Measurements from ENCODE around the gene PLA2G12A. TPM values are rescaled to one million over a fixed set of nuclear protein-coding genes. Genes with fewer than 3 reads are reported as not detected.

PLA2G12A gene
- polyA plus RNA-seq, 1 of the 3 experiments (the other 2 are of a cell fraction) = 7.9 TPM

DNA sequence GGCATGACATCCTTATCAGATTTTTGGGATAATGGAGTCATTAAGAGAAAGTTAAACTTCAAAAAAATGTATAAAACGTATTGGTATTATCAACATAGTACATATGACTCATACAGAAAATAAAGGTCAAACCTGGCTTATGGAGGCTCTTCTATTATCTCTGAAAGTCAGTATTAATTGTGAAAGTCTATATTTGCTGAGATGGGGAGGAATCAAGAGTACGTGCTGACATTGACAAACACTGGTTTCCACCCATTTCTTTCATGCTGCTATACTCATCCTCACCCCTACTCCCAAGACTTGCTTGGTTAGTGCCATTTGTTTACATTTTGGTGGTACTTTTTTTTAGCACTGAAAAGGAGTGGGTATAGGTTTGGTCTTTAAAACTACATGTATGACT, 30.8 kb upstream of the PLA2G12A start:
- Histone ChIP-seq H3K27me3 (ENCODE audit: insufficient read depth) (no peaks in the 10 kb centered on the region), H3K9ac (no peak overlapping the region), H3K4me2 (no peak overlapping the region), H3F3A (replicated peaks; ENCODE audit: insufficient read depth) (no peaks in the 10 kb centered on the region), H3K27ac (ENCODE audit: low read depth in 2 of 2, low read length in 1 of 2) (no peak overlapping the region), H3K4me1 (ENCODE audit: control insufficient read depth in 1 of 2, insufficient read depth in 2 of 2, low read depth in 1 of 2, low read length in 1 of 2) (no peaks in the 10 kb centered on the region), H2AFZ (ENCODE audit: low read depth) (no peak overlapping the region), H3K4me3 (ENCODE audit: low read depth in 2 of 2, low read length in 1 of 2) (no peak overlapping the region), H3K79me2 (ENCODE audit: insufficient read depth) (no peaks in the 10 kb centered on the region), H3K36me3 (replicated peaks in 1 of 2; ENCODE audit: control insufficient read depth in 1 of 2, insufficient read depth in 2 of 2, low read length in 1 of 2) (no peaks in the 10 kb centered on the region), H3K9me2 (no peaks in the 10 kb centered on the region), H3K9me3 (no peaks in the 10 kb centered on the region), H4K20me1 (ENCODE audit: insufficient read depth) (no peaks in the 10 kb centered on the region)
- WGBS (ENCODE audit: low lambda C conversion rate) = 34% methylated on average over 2 of the region's 2 CpGs
- ChIA-PET POLR2A (no interaction called here), CTCF (no interaction called here)
- TF ChIP-seq NRF1 (IDR thresholded peaks at IDR 0.05; ENCODE audit: low read depth, low read length) (no peak), EZH2phosphoT487 (IDR thresholded peaks at IDR 0.05; ENCODE audit: borderline replicate concordance, low read depth) (no peak), RFX5 (IDR thresholded peaks at IDR 0.05; ENCODE audit: low read length) (no peak), ELF1 (IDR thresholded peaks at IDR 0.05) (no peak), USF1 (IDR thresholded peaks at IDR 0.05; ENCODE audit: borderline replicate concordance, low read depth) (no peak), MAX (IDR thresholded peaks at IDR 0.05; ENCODE audit: low read depth) (no peak), YY1 (IDR thresholded peaks at IDR 0.05; ENCODE audit: low read depth) (no peak), TCF12 (IDR thresholded peaks at IDR 0.05) (no peak)
- DNase-seq = no peak

GRCh38 chr4:109755656-109756055, 25.8 kb upstream of the PLA2G12A start:
- POLR2A ChIA-PET = no interaction called here
- WGBS (ENCODE audit: low lambda C conversion rate) = 36% methylated on average over 3 of the region's 3 CpGs
- H3K27me3 ChIP-seq (ENCODE audit: insufficient read depth) = no peaks in the 10 kb centered on the region

More at GRCh38 chr4:109755656-109756055, 25.8 kb upstream of the PLA2G12A start:
- no peak overlapping the region for H2AFZ ChIP-seq (ENCODE audit: low read depth)
- H3F3A ChIP-seq (replicated peaks; ENCODE audit: insufficient read depth) = peaks cover 7% of the 10 kb centered on the region
- H3K79me2 ChIP-seq (ENCODE audit: insufficient read depth) = no peaks in the 10 kb centered on the region
- no peak for DNase-seq
- H4K20me1 ChIP-seq (ENCODE audit: insufficient read depth) = no peaks in the 10 kb centered on the region
- no peaks in the 10 kb centered on the region for H3K9me2 ChIP-seq
- H3K4me2 ChIP-seq = no peak overlapping the region
- H3K9ac ChIP-seq = no peak overlapping the region
- H3K36me3 ChIP-seq (replicated peaks in 1 of 2; ENCODE audit: control insufficient read depth in 1 of 2, insufficient read depth in 2 of 2, low read length in 1 of 2) = no peaks in the 10 kb centered on the region
- CTCF ChIA-PET = no interaction called here
- H3K9me3 ChIP-seq = no peaks in the 10 kb centered on the region
- H3K4me1 ChIP-seq (ENCODE audit: control insufficient read depth in 1 of 2, insufficient read depth in 2 of 2, low read depth in 1 of 2, low read length in 1 of 2) = no peaks in the 10 kb centered on the region
- H3K27ac ChIP-seq (ENCODE audit: low read depth in 2 of 2, low read length in 1 of 2) = no peak overlapping the region
- no peak overlapping the region for H3K4me3 ChIP-seq (ENCODE audit: low read depth in 2 of 2, low read length in 1 of 2)
- TF ChIP-seq SIN3A (IDR thresholded peaks at IDR 0.05; ENCODE audit: borderline replicate concordance, low read depth, low read length) = no peak
- no peak for TF ChIP-seq POLR2AphosphoS5 (IDR thresholded peaks at IDR 0.05; ENCODE audit: low read depth, low read length)
- no peak for TF ChIP-seq IRF3 (IDR thresholded peaks at IDR 0.05; ENCODE audit: low read depth, low read length)
- TF ChIP-seq GABPA (IDR thresholded peaks at IDR 0.05; ENCODE audit: low read depth) = no peak
- TF ChIP-seq GATA2 (CRISPR knock-in tag; IDR thresholded peaks at IDR 0.05) = no peak
- TF ChIP-seq PBX3 (IDR thresholded peaks at IDR 0.05) = no peak
- TF ChIP-seq, protein P1, sequence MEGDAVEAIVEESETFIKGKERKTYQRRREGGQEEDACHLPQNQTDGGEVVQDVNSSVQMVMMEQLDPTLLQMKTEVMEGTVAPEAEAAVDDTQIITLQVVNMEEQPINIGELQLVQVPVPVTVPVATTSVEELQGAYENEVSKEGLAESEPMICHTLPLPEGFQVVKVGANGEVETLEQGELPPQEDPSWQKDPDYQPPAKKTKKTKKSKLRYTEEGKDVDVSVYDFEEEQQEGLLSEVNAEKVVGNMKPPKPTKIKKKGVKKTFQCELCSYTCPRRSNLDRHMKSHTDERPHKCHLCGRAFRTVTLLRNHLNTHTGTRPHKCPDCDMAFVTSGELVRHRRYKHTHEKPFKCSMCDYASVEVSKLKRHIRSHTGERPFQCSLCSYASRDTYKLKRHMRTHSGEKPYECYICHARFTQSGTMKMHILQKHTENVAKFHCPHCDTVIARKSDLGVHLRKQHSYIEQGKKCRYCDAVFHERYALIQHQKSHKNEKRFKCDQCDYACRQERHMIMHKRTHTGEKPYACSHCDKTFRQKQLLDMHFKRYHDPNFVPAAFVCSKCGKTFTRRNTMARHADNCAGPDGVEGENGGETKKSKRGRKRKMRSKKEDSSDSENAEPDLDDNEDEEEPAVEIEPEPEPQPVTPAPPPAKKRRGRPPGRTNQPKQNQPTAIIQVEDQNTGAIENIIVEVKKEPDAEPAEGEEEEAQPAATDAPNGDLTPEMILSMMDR (IDR thresholded peaks at IDR 0.05) = no peak
- no peak for TF ChIP-seq FOXJ3 (CRISPR knock-in tag; IDR thresholded peaks at IDR 0.05)
- no peak for TF ChIP-seq MAX (IDR thresholded peaks at IDR 0.05; ENCODE audit: low read depth)
- TF ChIP-seq TAF1 (IDR thresholded peaks at IDR 0.05; ENCODE audit: borderline replicate concordance, low read depth, low read length) = no peak
- no peak for TF ChIP-seq RXRA (IDR thresholded peaks at IDR 0.05; ENCODE audit: borderline replicate concordance, low read depth)
- TF ChIP-seq NRF1 (IDR thresholded peaks at IDR 0.05; ENCODE audit: low read depth, low read length) = no peak
- no peak for TF ChIP-seq MXI1 (IDR thresholded peaks at IDR 0.05; ENCODE audit: low read depth, low read length)

Measured in SK-N-SH (cell line).